Stimulated activated memory B cell treated with anti-CD40 and anti-IgM and Interleukin-4, amounts not matched to agents 10 μg/mL and 1 μg/mL and 100 μg/mL, for 72 hours (primary cell): ENCODE data around the gene R3HDM2.
"Not testable (repeated sequence)": the region's sequence is repeated elsewhere in the genome, so short reads cannot be mapped to it uniquely, and the experiment has no call there.

ENCODE experiments used
- ATAC-seq: fragments of 150-1000 bp; cut with Tn5 transposase; 2 replicates; pipeline ENCODE4 v1.10.0; 2021
- H3K27ac Mint-ChIP-seq: one replicate; pipeline ENCODE4 v1.8.0; 2022; ENCODE audit warnings: mild to moderate bottlenecking, mixed read lengths
- H3K27me3 Mint-ChIP-seq: one replicate; pipeline ENCODE4 v1.8.0; 2022; ENCODE audit warnings: mixed read lengths
- H3K36me3 Mint-ChIP-seq: one replicate; pipeline ENCODE4 v1.8.0; 2022; ENCODE audit warnings: mixed read lengths
- H3K4me1 Mint-ChIP-seq: one replicate; pipeline ENCODE4 v1.8.0; 2022; ENCODE audit warnings: mixed read lengths
- H3K4me3 Mint-ChIP-seq: one replicate; pipeline ENCODE4 v1.8.0; 2022; ENCODE audit warnings: mild to moderate bottlenecking, moderate library complexity, mixed read lengths
- H3K9me3 Mint-ChIP-seq: one replicate; pipeline ENCODE4 v1.8.0; 2022; ENCODE audit warnings: mixed read lengths

The R3HDM2 gene

GRCh38 chr12:57367121-57367520 lies 63.7 kb downstream of the R3HDM2 start:
- Mint-ChIP-seq H3K27me3 (no peaks in the 10 kb centered on the region), H3K27ac (no peak overlapping the region), H3K4me1 (no peaks in the 10 kb centered on the region), H3K36me3 (peaks cover 56% of the 10 kb centered on the region), H3K9me3 (peaks cover 9% of the 10 kb centered on the region), H3K4me3 (no peak overlapping the region)
- no peak for ATAC-seq

- no peak for ATAC-seq
- H3K4me3 Mint-ChIP-seq: no peak overlapping the region
- H3K27ac Mint-ChIP-seq: no peak overlapping the region
Observed at GRCh38 chr12:57366315-57366714, 64.5 kb downstream of the R3HDM2 start.

GRCh38 chr12:57364156-57364555 lies 66.7 kb downstream of the R3HDM2 start:
- not testable (repeated sequence) for H3K27ac Mint-ChIP-seq, H3K9me3 Mint-ChIP-seq, H3K4me3 Mint-ChIP-seq, ATAC-seq, H3K27me3 Mint-ChIP-seq, H3K4me1 Mint-ChIP-seq
- H3K36me3 Mint-ChIP-seq: peaks cover 37% of the 10 kb centered on the region

More at GRCh38 chr12:57366315-57366714, 64.5 kb downstream of the R3HDM2 start:
- Mint-ChIP-seq H3K4me1 (no peaks in the 10 kb centered on the region), H3K36me3 (peaks cover 49% of the 10 kb centered on the region), H3K9me3 (peaks cover 9% of the 10 kb centered on the region), H3K27me3 (no peaks in the 10 kb centered on the region)

GRCh38 chr12:57360468-57360867 lies 70.4 kb downstream of the R3HDM2 start:
- H3K27ac Mint-ChIP-seq: no peak overlapping the region
- H3K4me1 Mint-ChIP-seq: peaks cover 5% of the 10 kb centered on the region
- H3K27me3 Mint-ChIP-seq: no peaks in the 10 kb centered on the region
- no peak overlapping the region for H3K4me3 Mint-ChIP-seq
- no peaks in the 10 kb centered on the region for H3K9me3 Mint-ChIP-seq
- H3K36me3 Mint-ChIP-seq: peaks cover 14% of the 10 kb centered on the region
- no peak for ATAC-seq

- no peak overlapping the region for H3K4me3 Mint-ChIP-seq
- ATAC-seq: no peak
- no peaks in the 10 kb centered on the region for H3K9me3 Mint-ChIP-seq
- no peaks in the 10 kb centered on the region for H3K27me3 Mint-ChIP-seq
- H3K27ac Mint-ChIP-seq: no peak overlapping the region
- H3K4me1 Mint-ChIP-seq: peaks cover 5% of the 10 kb centered on the region
- peaks cover 22% of the 10 kb centered on the region for H3K36me3 Mint-ChIP-seq
Observed at GRCh38 chr12:57358646-57359045, 72.2 kb downstream of the R3HDM2 start.

GRCh38 chr12:57355734-57356133 lies 75.1 kb downstream of the R3HDM2 start:
- H3K27ac Mint-ChIP-seq: no peak overlapping the region
- no peaks in the 10 kb centered on the region for H3K27me3 Mint-ChIP-seq
- H3K36me3 Mint-ChIP-seq: peaks cover 28% of the 10 kb centered on the region
- no peak overlapping the region for H3K4me3 Mint-ChIP-seq
- H3K9me3 Mint-ChIP-seq: no peaks in the 10 kb centered on the region
- peaks cover 10% of the 10 kb centered on the region for H3K4me1 Mint-ChIP-seq
- no peak for ATAC-seq

GRCh38 chr12:57352166-57352565 lies 78.7 kb downstream of the R3HDM2 start:
- Mint-ChIP-seq H3K4me3 (no peak overlapping the region), H3K36me3 (peaks cover 23% of the 10 kb centered on the region), H3K27me3 (no peaks in the 10 kb centered on the region), H3K27ac (no peak overlapping the region), H3K9me3 (no peaks in the 10 kb centered on the region), H3K4me1 (peaks cover 5% of the 10 kb centered on the region)
- ATAC-seq: no peak

GRCh38 chr12:57347284-57347683 lies 83.6 kb downstream of the R3HDM2 start:
- Mint-ChIP-seq H3K36me3 (peaks cover 43% of the 10 kb centered on the region), H3K4me1 (peaks cover 28% of the 10 kb centered on the region), H3K27me3 (no peaks in the 10 kb centered on the region), H3K9me3 (no peaks in the 10 kb centered on the region), H3K27ac (no peak overlapping the region), H3K4me3 (no peak overlapping the region)
- ATAC-seq: no peak

- Mint-ChIP-seq H3K4me3 (no peak overlapping the region), H3K36me3 (peaks cover 49% of the 10 kb centered on the region), H3K9me3 (no peaks in the 10 kb centered on the region), H3K27me3 (no peaks in the 10 kb centered on the region), H3K27ac (peak overlapping the region; percentile 60), H3K4me1 (peaks cover 40% of the 10 kb centered on the region)
- ATAC-seq: peak; percentile 86
Observed at GRCh38 chr12:57343703-57344378, 87.0 kb downstream of the R3HDM2 start.

- no peak for ATAC-seq
Observed at GRCh38 chr12:57342207-57342691, 88.6 kb downstream of the R3HDM2 start.

GRCh38 chr12:57341275-57341990 lies 89.4 kb downstream of the R3HDM2 start:
- ATAC-seq: no peak
- H3K27me3 Mint-ChIP-seq: no peaks in the 10 kb centered on the region
- H3K4me3 Mint-ChIP-seq: no peak overlapping the region
- H3K4me1 Mint-ChIP-seq: peaks cover 40% of the 10 kb centered on the region
- H3K9me3 Mint-ChIP-seq: no peaks in the 10 kb centered on the region
- H3K36me3 Mint-ChIP-seq: peaks cover 51% of the 10 kb centered on the region
- H3K27ac Mint-ChIP-seq: no peak overlapping the region

More at GRCh38 chr12:57342207-57342691, 88.6 kb downstream of the R3HDM2 start:
- peak overlapping the region; percentile 26 for H3K27ac Mint-ChIP-seq
- H3K36me3 Mint-ChIP-seq: peaks cover 51% of the 10 kb centered on the region
- H3K27me3 Mint-ChIP-seq: no peaks in the 10 kb centered on the region
- H3K4me3 Mint-ChIP-seq: no peak overlapping the region
- H3K9me3 Mint-ChIP-seq: no peaks in the 10 kb centered on the region
- H3K4me1 Mint-ChIP-seq: peaks cover 40% of the 10 kb centered on the region

- Mint-ChIP-seq H3K27me3 (no peaks in the 10 kb centered on the region), H3K27ac (peak overlapping the region; percentile 71), H3K4me3 (no peak overlapping the region), H3K9me3 (no peaks in the 10 kb centered on the region), H3K4me1 (peaks cover 40% of the 10 kb centered on the region), H3K36me3 (peaks cover 55% of the 10 kb centered on the region)
- ATAC-seq: no peak
Observed at GRCh38 chr12:57340104-57340503, 90.7 kb downstream of the R3HDM2 start.

- not testable (repeated sequence) for ATAC-seq, H3K27ac Mint-ChIP-seq, H3K27me3 Mint-ChIP-seq, H3K9me3 Mint-ChIP-seq, H3K4me3 Mint-ChIP-seq
- H3K36me3 Mint-ChIP-seq: peaks cover 44% of the 10 kb centered on the region
- H3K4me1 Mint-ChIP-seq: peaks cover 22% of the 10 kb centered on the region
Observed at GRCh38 chr12:57336299-57336698, 94.5 kb downstream of the R3HDM2 start.

- Mint-ChIP-seq H3K4me1 (peaks cover 11% of the 10 kb centered on the region), H3K27ac (no peak overlapping the region), H3K27me3 (no peaks in the 10 kb centered on the region), H3K36me3 (peaks cover 41% of the 10 kb centered on the region), H3K4me3 (no peak overlapping the region), H3K9me3 (no peaks in the 10 kb centered on the region)
- ATAC-seq: no peak
Observed at GRCh38 chr12:57334219-57334618, 96.6 kb downstream of the R3HDM2 start.

GRCh38 chr12:57332646-57333312 lies 98.1 kb downstream of the R3HDM2 start:
- ATAC-seq: no peak
- Mint-ChIP-seq H3K9me3 (no peaks in the 10 kb centered on the region), H3K4me1 (peaks cover 7% of the 10 kb centered on the region), H3K4me3 (no peak overlapping the region), H3K27ac (no peak overlapping the region), H3K27me3 (no peaks in the 10 kb centered on the region), H3K36me3 (peaks cover 30% of the 10 kb centered on the region)
